Activated CD8-positive, alpha-beta memory T cell treated with anti-CD3 and anti-CD28 coated beads for 24 hours (primary cell): ENCODE data around the gene TMED1.

Experiments
- DNase-seq: peaks from one replicate; pipeline ENCODE4 v3.0.0-alpha.2; 2020

Gene TMED1

DNA sequence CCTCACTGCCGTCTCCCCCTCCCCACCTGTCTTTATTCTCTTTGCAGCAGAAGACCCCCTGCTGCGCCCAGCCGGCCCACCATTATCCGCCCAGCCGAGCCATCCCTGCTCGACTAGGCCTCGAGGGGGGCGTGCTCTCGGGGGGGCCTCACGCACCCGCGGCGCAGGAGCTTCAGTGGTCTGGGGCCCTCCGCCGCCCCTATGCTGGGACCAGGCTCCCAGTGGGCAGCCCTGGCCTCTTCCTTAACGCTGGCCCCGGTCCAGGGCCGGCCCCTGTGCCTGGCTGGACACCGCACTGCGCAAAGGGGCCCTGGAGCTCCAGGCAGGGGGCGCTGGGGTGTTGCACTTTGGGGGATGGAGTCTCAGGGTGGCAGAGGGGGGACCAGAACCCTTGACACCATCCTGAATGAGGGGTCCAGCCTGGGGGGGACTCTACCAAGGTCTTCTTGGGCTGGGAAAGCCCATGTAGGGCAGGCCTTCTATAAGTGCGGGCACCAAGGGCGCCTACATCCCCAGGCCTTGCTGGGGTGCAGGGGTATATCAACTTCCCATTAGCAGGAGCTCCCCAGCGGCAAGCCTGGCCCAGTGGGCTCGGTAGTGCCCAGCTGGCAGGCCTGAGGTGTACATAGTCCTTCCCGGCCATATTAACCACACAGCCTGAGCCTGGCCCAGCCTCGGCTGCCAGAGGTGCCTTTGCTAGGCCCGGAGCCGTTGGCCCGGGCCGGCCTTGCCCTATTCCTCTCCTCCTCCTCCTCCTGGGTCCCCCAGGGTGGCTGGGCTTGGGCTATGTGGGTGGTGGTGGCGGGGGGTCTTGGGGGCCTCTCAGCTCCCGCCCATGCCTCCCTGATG is 4.9 kb downstream of the TMED1 start:
- no peak for DNase-seq

DNA sequence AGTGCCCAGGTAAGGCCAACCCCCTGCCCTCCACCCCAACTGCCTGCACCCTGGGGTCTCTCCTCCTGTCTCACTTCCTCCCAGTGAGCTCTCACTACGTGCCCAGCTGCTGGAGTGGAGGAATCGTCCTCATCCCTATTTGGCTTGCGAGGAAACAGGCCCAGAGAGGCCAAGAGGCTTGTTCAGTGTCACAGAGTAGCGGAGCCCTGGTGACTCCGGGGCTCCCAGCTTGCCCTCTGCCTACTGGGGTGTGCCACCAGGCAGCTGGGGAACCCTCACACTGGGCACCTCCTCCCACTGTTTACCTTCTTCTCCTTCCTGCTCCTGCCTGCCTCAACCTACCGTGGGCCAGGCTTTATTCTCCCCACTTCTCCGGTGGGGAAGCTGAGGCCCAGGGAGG is 5.6 kb downstream of the TMED1 start:
- DNase-seq, result no peak

DNA sequence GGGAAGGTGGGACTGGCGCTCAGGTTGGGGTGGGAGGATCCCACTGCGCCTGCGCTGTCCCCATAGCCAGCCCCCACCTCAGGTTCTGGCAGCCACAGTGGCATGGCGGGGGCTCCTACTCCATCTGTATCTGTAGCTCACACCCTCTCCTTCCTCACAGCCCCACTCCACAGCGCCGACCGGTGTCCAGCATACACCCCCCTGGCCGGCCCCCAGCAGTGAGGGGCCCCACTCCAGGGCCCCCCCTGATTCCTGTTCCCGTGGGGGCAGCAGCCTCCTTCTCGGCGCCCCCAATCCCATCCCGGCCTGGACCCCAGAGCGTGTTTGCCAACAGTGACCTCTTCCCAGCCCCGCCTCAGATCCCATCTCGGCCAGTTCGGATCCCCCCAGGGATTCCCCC is 6.0 kb downstream of the TMED1 start:
- no peak for DNase-seq

DNA sequence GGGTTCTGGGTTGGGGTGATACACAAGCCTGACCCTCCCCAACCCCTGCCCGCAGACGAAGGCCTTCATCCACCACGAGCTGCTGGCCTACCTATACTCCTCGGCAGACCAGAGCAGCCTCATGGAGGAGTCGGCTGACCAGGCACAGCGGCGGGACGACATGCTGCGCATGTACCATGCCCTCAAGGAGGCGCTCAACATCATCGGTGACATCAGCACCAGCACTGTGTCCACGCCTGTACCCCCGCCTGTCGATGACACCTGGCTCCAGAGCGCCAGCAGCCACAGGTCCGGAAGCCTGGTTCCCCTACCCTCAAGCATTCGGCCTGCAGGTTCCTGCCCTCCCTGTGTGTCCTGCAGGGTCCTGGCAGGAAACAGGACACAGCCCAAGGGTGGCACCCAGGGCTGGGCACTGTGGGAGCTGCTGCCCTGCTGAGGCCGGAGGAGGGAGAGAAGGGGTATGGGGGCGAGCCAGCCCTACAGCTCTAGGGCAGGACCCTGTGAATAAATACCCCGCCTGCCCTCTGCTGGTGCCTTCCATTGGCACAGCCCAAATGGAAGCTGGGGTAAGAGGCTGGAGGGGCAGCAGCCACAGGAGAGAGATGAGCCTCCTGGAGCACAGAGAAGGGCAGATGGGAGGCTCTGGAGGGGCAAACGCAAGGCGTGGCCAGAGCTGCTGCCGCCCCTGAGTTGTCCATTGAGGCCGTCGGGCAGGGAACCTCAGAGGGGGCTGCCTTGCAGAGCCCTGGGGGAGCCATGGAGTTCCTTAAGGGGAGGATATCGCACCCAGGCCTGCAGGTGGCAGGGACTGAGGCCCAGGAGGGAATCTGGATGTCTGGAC is 6.8 kb downstream of the TMED1 start:
- no peak for DNase-seq

DNA sequence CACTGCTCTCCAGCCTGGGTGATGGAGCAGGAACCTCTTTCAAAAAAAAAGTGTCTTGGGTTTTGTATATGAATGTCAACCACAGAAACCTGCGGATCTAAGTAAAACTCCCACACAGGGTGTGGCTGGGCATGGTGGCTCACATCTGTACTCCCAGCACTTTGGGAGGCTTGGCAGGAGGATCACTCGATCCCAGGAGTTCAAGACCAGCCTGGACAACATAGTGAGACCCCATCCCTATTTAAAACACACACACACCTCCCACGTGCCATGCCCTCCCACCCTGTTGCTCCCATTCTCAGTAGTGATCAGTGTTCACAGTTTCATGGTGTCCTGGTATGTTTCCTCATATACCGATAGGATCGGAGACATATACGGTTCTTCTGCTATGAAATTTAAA is 9.2 kb downstream of the TMED1 start:
- DNase-seq, result no peak

DNA sequence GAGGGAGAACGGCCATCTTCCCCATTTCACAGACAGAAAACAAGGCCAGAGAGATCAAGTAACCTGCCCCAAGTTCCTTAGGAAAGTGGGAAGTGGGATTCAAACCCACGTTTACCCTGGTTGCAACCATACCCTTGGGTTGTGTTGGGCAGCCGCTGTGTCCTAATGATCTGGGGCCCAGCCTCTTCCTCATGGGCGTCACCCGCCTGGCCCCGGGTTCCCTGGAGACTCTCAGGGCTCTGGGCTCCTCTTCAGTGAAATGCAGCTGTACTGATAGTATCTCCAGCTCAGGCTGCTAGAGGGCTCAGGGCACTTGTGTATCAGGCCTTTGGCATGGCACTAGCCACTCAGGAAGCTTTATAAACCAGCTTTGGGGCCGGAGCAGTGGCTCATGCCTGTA is 9.8 kb downstream of the TMED1 start:
- DNase-seq, result no peak

DNA sequence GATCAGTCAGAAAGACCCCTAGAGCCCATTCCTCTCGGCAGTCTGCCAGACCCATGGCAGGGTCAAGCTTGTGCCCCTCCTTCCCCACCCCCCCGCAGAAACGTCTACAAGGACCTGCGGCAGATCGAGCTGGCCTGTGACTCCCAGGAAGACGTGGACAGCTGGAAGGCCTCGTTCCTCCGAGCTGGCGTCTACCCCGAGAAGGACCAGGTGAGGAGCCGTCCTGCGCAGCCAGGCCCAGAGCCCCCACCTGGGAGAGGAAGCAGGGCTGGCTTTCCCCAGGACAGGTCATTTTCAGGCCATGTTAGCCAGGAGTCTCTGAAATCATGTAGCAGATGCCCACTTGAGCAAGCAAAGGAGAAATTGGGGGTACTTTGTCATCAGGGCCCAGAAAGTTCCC is 12.3 kb downstream of the TMED1 start:
- no peak for DNase-seq

DNA sequence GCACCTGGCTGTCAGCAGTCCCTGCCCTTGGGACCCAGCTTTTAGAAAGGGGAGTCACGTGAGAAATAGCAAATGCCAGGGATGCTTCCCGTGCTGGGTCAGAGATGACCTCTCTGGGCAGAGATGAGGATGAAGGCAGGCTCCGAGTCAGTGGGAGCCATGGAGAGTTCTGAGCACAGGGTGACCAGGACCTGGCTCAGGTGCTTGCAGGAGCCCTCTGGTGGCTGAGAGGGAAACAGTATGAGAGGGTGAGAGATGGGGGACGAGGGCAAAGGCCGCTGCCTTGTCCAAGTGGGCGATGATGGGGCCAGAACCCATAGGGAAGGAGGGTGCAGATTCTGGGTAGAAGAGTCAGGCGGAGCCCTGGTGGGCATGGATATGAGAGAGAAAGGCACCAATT is 15.8 kb downstream of the TMED1 start:
- DNase-seq, result no peak

DNA sequence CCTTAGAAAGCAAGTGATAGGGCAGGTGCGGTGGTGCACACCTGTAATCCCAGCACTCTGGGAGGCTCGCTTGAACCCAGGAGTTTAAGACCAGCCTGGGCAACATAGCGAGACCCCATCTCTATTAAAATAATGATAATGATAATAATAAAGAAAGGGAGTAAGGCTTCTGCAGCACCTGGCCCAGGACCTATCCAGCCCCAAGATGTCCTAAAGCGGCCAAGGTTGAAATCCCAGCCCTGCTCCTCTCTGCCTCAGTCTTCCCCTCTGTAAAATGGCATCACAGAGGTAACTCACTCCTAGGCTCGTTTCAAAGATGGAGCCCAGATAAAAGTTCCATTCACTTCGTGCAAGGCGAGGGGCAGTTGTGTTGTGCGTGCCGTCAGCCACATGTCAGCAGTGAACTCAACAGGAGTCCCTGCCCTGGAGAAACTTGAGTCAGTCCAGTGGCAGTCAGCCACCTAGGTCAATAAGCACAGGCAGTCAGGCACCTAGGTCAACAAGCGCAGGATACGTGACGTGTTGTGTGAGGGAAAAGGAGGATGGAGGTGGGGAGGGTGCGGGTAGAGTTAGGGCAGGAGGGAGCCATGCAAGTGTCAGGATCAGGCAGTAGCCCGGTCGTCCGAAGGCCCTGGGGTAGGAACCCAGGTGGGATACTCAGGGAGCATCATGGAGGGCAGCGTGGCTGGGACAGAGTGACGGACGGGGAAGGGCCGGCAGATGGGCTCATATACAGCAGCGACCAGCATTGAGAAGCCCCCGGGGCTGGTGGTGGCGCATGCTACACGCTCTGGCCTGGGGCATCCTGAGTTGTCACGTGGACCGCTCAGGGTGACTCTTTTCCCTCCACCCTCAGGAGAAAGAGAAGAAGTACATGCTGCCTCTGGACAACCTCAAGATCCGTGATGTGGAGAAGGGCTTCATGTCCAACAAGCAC is 16.6 kb downstream of the TMED1 start:
- DNase-seq, result no peak

DNA sequence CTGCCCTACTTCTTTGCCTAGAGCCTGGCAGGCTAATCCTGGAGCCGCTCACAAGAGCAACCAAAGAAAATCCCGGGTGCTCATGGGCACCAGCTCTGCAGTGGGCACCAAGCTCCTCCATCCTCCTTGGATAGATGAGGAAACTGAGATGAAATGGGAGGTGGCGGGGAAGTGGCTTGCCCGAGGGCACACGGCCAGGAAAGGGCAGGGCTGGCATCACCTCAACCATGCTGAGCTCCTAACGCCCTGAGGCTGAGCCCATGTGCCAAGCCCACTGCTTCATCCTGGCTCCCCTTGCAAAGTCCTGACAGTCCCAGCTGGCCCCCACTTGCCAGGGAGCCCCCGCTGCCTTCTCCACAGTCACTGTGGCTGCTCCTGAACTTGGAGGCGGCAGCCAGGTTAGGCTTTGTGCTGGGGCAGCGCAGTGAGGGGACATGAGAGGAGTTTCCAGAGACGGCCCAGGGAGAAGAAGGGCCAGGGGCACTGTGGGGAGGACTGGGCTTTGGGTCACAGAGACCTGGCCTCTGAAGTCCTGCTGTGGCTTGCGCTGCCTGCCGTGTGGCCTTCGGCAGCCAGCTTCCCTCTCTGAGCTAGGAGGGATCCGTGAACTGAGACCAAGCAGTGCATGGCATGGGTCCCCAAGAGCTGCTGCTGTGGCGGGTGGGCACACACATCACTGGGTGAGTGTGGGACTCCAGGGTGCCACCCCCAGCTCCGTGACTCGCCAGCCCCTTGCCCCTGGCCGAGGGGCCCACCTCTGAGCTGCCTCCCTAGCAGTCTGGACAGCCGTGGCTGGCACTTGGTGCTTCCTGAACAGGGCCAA is 17.5 kb downstream of the TMED1 start:
- DNase-seq, result no peak

DNA sequence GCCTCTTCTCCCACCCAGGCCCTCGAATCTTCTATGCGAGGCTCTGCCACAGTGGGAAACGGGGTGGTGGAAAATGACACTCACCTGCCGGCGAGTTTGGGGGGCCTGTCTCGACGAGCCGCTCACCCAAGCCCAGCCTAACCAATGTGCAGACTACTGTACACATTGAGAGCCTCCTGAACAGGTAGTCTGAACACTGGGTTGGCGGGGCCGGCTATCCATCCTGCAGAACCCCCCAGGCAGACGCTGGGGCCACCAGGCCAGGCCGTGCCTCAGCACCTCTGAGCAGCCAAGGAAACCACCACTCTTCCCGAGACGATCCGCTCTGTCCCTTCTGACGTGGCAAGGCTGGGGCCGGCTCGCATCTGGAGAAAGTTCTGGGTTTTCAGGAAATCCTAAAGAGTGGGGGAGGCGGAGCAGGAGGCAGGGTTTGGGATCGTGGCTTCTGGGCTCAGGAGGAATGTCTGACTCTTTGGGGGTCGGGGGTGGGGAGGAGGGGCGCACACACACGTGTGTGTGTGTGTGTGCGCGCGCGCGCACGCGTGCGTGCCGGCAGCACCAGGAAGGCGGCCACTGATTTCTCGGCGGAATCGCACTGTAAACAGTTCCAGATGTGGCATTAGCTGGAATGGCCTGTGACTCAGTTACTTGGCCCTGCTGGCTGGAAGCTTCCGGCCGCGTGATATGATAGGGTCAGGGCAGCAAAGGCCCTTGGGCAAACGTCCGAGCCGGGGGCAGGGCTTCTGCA is 18.5 kb downstream of the TMED1 start:
- DNase-seq, result no peak

DNA sequence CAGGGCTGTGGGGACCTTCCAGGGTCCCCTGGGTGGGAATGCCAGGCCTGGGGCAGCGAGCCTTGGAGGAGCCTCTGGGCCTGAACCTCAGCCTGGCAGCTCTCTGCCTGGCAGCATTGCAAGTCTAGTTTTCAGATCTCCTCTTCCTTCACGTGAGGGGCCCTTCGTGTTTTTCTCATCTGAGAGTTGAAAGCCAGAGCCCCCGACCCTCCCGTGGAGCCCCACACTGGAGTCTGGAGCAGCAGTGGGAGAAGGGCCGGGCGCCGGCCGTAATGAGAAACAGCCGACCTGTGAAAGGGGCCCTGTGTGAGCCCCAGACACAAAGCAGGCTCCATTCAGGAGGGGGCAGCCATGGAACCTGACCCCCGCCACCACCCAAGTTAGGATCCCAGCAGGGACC is 19.3 kb downstream of the TMED1 start:
- DNase-seq, result no peak

DNA sequence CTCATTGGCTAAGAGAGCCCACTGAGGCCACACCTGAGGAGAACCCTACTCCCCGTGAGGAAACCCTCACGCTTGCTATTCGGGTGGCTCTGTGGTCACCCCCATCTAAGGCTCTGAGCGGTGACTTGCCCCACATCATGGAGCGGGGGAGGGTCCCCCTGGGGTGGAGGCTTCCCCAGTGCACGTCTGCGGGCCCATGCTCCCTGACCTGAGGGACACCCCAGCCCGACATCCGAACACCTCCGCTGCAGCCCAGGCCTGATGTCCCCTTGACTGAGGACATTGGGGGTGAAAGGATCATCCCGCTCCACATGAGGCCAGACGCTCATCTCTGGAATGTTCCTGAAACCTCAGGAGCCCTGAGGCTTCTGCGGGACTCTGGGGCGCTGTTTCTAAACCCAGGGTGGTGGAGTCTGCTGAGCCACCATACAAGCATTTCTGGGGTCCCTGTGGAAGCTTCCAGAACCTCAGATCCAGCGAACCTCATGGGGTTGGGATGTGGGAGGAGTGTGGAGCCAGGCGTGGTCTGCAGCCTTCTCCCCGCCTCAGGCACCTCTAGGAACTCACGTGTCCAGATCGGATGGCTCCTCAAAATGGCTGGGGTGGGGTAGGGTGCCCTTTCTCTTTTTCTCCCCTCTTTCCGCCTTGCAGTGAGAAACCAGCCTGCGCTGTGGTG is 19.9 kb downstream of the TMED1 start:
- no peak for DNase-seq

DNA sequence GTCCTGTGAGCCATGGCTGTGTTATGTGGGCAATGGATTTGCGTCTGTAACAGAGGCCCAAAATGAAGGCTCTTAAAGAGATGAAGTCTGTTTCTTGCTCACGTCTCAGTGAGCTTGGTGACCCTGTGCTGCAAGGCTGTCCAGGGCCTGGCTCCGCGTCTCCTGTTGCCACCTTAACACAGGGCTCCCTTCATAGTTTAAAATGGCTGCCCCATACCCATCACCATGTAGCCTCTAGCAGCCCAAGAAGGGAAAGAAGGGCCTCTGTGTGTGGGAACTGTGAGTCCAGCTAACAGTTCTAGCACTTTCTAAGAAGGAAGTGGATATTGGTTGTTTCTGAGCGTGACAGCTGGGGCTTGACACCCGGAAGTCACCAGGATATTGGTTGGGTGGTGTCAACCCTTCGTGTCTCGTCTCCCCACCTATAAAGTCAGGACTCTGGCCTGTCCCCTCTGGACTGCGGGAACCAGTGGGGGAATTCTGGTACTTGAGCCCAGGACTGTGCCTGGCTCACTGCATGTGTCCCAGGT is 20.9 kb downstream of the TMED1 start:
- DNase-seq, result no peak

DNA sequence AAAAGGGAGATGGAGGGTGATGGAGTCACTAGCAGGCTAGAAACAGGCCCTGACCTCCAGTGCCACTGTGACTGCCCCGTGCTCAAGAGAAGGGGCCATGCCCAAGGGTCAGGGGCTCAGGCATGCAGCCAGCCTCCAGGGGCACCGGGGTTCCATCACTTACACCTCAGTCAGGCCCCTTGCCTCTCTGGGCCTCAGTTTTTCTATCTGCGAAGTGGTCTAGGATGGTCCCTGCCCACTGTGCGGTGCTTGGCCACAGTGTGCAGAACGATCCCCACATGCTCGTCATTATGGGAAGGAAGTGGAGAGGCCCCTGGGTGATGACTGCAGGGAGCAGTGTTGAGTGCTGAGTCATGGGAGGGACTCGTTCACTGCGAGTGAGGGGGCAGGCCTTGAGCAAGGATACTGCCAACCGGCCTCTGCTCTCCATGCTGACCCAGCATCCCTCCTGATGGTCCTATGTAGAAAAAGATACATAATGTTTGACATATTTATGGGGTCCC is 23.1 kb downstream of the TMED1 start:
- peak; percentile 68 for DNase-seq

DNA sequence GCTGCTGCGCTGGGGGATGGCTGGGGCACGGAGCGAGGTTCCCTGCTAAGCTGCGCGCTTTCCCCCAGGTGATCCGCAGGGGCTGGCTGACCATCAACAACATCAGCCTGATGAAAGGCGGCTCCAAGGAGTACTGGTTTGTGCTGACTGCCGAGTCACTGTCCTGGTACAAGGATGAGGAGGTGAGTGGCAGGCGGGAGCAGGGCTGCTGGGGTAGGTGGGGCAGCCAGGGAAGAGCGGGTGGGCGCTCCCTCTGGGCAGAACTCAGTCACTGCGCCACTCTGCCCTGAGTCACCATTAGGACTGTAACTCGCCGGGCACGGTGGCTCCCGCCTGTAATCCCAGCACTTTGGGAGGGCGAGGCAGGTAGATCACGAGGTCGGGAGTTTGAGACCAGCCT is 23.8 kb downstream of the TMED1 start:
- DNase-seq, result no peak

DNA sequence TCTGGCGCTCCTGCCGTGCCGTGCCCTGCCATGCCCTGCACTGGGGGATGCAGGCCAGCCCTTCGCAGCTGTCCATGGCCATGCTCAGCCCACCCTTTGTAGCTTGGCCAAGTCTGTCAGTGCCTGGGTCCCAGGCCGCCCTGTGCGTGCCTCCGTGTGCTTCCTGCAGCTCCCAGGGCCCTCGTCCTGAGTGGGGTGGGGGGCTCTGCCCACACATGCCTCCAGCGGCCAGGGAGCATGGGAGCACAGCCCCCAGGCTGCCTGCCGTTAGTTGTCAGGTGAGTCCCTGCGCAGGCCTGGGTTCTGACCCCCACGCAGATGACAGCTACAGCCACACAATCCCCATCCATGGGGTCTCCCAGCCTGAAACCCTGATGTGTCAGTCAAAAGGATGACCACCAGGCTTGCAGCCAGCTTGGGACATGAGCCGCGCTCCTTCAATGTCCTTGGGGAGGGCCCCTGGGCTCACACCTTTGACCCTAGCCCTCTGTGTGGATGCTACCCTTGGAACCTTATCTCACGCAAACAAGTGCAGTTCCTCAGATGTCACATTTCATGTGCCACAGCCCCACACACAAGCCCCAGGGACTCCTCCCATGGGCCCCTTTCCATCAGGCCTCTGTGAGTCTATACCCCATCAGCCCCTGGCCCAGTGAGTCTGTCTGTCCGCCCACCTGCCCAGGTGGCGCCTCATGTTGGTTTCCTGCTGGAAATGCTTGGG is 24.5 kb downstream of the TMED1 start:
- DNase-seq, result no peak

DNA sequence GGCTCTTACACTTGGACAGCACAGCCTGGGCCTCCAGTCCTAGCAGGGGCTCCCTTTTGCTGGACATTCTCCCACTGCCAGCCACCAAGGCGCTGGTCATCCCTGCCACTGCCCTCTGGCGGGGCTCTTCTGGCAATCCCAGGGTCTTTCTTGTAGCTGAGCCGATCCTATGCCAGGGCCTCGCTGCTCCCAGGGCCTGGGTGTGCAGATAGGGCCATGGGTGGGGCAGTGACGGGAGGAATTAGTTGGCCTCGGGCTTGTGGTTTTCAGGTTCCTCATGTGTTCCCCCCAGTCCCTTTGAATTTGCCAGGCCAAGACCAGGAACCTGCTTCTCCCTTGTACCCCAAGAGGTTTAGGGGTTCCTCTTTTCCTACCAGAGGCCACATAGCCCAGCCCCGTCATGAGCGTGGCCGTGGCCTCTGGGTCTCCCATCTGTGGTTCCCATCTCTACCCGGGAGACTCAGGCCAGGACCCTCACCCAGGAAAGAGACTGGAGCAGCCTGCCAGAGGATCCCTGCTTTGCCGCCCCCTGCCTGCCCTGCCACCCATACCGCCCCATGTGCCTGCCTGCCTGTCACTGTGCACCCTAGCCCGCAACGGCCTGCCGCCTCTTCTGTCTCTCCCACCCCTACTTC is 26.2 kb downstream of the TMED1 start:
- DNase-seq, result no peak
